T-helper 1 cell (primary cell): ENCODE data around the gene OR3A1.
"Not testable (repeated sequence)": the region's sequence is repeated elsewhere in the genome, so short reads cannot be mapped to it uniquely, and the experiment has no call there.

Experiments used
- DNase-seq, 5 donors: peaks; one replicate each; pipeline ENCODE4 v3.0.0-alpha.2; 2012 to 2020
- total RNA-seq, 4 donors: gene quantifications; one replicate each; lab custom pipeline; 2026; lab: John Stamatoyannopoulos, UW

Gene OR3A1, protein sequence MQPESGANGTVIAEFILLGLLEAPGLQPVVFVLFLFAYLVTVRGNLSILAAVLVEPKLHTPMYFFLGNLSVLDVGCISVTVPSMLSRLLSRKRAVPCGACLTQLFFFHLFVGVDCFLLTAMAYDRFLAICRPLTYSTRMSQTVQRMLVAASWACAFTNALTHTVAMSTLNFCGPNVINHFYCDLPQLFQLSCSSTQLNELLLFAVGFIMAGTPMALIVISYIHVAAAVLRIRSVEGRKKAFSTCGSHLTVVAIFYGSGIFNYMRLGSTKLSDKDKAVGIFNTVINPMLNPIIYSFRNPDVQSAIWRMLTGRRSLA
- 0 to 0.62 (median 0.15) reads per million in 4 donors for total RNA-seq

DNA sequence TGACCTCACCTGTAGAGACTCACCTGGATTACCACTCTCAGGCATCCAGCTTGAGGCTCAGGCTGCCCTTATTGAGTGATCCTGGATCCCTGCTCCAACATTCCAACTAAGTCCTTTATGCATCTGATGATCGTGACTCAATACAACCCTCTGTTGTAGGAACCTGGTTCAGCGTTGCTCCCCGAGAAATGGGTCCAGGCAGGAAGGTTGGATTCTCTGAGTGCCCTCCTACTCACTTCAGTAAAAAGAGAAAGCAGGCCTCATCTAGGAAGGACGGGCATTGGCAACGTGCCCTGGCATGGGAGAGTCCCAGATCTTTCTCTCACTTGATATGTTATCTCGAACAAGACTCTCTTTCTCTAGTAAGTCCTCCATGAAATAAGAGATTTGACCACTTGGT lies at the start of gene OR3A1:
Gene OR3A1 (minus strand): TSS at position 101 of the 400 bp plus-strand sequence. CDS start 5,778 bp downstream, outside the sequence.
- DNase-seq, result no peak

DNA sequence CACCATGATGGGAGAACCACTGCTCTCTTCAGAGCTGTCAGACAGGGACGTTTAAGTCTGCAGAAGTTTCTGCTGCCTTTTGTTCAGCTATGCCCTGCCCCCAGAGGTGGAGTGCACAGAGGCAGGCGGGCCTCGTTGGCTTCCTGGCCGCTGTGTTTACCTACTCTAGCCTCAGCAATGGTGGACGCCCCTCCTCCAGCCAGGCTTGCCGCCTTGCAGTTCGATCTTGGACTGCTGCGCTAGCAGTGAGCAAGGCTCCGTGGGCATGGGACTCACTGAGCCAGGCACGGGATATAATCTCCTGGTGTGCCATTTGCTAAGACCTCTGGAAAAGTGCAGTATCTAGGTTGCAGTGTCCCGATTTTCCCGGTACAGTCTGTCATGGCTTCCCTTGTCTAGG lies 44.6 kb upstream of the OR3A1 start:
- not testable (repeated sequence) for DNase-seq

DNA sequence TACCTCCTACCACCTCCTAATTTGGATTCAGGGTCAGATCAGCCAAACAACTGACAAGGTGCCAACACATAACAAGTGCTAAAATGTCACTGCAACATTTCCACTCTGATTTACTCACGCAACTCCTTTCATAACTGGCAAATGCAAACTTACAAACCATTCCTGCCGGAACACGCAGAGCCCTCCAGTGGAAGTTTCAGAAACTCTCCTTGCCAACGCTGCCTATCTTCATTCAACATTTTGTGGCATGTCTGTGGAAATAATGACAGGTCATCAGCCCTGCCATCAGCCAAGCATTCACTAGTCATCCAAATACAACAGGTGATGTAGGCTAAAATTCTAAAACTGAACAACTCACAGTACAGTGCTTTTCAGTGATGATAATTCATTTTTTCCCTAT lies 37.7 kb upstream of the OR3A1 start:
- no peak for DNase-seq

DNA sequence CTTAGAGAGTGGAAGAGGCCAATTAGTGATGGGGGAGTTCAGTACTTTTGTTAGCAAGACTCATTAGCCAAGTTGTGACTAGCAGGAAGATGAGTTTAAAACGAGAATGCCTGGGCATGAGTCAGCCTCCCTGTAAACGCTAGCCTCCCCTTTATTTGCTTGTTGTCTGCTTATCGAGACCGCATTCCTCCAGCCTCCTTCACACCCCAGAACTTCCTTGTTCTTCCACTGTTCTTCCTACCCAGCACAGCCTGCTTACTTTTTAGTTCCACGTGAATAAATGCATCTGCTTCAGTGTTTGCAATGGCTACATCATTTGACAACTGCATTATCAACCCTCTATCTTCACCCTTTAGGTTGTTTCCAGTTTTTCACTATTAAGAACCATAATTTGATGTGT lies 20.2 kb upstream of the OR3A1 start:
- DNase-seq, result no peak

DNA sequence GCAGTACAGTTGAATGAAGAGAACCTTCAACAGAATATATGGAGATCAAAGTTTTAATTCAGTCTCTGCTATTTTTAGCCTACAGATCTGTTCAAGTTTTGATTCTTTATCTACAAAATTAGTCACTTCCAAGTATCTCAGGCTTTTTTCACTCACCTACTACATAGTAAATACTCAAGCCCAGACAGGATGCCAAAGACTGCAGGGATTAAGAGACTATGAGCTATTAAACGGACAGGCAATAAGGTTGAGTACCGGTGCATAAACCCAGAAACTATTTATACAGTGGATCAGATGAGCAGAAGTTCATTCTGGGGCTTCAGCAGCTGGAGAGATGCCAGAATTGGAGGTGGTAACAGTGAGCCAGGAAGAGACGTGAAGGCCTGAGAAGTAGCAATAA lies 18.7 kb upstream of the OR3A1 start:
- DNase-seq, result no peak

DNA sequence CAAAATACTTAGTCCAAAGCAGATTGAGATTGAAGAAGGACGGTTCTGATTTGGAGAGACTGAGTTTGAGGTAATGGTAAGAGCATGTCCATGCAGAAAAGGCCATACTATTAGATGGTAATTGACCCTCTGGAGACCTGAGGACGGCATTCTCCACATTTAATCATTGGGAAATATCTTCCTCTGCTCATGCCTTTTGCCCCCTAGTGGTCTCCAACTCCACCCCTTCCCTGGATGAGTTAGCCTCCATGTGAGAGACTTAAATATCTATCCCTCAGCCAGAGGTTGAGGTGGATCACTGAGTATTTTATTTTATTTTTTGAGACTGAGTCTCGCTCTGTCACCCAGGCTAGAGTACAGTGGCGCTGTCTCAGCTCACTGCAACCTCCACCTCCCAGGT lies 10.4 kb upstream of the OR3A1 start:
- no peak for DNase-seq

DNA sequence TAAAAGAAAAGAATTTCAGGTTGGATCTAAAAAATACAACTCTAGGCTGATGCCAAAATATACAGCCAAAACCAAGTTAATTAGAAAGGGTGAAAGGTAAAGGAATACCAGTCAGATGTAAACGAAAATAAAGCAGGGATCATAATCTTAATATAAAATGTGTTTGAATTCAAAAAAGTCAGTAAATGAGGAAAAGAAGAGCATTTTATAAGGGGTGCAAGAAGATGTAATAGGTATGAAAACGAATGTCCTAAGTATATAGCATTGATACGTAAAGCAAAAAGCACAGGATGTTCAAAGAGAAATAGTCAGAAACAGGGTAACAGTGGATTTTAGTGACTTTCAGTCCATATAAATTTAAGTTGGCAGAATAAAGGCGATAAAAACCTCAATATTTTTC lies 2.5 kb downstream of the OR3A1 start:
- no peak for DNase-seq

DNA sequence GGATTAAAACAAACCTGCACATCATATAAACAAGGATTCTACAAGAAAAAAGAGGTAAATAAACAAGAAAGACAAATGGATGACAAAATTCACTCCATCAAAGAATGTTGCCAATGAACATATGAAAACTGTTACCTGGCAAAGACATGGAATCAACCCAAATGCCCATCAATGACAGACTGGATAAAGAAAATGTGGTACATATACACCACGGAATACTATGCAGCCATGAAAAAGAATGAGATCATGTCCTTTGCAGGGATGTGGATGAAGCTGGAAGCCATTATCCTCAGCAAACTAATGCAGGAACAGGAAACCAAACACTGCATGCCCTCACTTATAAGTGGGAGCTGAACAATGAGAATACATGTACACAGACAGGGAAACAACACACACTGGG lies 4.6 kb downstream of the OR3A1 start:
- not testable (repeated sequence) for DNase-seq

DNA sequence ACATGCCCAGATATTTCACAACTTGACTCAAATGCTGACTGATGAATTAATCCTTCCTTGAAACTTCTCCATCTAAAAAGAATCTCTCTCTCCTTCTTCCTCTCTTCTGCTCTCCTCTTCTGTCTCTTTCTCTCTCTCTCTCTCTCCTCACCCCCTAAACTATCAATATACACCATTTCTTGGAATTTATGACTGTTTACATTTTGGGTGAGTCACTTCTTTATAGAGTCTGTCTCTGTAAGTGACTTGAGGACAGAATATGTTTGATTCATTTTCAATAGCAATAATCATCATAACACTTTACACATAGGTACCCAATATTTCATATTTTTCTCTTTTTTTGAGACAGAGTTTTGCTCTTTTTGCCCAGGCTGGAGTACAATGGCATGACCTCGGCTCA lies 15.3 kb downstream of the OR3A1 start:
- no peak for DNase-seq

DNA sequence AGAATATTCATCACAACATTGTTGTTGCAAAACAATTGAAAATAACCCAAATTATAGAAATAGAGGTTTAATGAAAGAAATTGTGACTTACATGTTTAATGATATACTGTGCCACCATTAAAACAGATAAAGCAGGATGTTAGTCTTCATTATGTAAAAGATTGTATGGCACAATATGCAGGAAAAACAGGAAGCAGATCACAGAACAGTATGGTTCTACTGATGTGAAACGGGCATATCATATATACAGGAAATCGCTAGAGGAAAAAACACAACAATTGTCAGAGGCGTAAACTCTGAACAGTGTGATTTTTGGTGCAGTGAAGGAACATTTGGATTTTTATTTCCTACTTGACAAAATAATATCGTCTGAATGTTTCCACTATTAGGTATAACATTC lies 22.0 kb downstream of the OR3A1 start:
- DNase-seq, result no peak

DNA sequence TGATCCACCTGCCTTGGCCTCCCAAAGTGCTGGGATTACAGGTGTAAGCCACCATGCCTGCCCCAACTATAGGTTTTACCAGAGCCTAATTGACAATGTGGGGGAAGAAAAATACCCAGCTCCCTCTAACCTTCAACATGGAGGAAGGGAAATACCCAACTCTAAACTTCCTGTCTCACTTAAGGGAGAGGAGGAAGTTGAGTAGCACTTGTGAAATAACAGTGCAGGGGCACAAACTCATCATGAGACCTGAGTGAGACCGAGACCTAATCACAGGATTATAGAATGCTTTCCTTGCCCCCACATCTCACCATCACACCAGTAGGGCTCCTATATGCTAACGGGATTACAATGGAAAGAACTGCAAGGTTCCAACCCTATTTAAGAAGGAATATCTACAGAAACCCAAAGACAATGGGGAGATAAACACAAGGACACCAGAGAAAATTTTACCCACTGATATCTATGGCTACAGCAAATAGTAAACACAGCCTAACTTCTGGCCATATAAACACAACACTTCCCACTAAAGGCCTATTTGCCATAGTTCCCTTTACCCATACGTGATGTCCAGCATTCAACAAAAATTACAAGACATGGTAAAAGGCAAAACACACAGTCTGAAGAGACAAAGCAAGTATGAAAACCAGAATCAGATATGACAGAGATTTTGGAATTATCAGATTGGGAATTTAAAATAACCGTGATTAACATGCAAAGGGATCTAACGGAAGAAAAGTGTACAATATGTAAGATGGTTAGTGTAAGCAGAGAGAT lies 26.9 kb downstream of the OR3A1 start:
- DNase-seq, result no peak

DNA sequence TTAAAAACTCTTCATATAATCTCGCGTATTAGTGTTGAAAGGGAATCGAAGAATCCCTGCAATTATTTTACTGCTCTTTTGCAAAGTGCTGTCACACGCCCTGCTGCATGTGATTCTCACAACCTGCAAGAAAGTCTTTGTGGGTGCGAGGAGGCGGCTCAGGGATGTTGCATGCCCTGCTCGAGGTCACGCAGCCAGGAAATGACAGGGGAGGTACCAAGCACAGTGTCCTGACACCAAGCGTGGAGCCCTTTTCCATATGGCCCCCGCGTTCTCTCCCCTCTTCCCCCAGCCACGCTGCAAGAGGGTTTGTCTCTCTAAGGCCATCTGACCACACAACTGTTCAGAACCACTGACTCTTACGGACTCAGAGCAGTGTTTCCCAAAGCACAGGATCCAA lies 37.6 kb downstream of the OR3A1 start:
- DNase-seq, result no peak

DNA sequence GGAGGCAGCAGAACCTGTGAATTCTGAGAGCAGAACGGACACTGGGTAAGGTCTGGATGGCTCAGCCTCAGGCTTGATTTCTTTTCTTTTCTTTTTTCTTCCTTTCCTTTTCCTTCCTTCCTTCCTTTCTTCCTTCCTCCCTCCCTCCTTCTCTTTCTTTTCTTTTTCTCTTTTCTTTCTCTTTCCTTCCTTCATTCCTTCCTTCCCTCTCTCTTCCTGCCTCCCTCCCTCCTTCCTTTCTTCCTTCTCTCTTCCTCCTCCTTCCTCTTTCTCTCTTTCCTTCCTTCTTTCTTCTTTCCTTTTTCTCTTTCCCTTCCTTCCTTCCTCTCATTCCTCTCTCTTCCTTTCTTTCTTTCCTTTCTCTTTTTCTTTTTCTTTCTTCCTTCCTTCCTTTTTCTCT lies 38.0 kb downstream of the OR3A1 start:
- no peak for DNase-seq

DNA sequence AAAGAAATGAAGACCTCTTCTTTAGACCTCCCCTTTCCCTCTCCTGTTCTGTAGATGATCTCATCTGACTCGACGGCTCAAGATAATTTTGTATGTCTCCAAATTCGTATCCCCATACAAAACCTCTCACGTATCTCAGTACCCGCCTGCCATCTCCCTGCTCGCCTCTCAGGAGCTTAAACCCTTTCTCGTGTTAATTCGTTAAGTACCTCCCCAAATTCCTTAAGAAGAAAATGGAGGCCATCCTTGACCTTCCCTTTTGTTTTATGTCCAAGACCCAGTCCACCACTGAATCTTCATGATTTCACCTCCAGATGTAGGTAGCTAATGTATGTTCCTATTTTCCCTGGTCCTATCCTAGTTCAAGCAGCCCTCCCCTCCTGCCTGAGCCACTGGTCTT lies 41.6 kb downstream of the OR3A1 start:
- DNase-seq, result no peak

DNA sequence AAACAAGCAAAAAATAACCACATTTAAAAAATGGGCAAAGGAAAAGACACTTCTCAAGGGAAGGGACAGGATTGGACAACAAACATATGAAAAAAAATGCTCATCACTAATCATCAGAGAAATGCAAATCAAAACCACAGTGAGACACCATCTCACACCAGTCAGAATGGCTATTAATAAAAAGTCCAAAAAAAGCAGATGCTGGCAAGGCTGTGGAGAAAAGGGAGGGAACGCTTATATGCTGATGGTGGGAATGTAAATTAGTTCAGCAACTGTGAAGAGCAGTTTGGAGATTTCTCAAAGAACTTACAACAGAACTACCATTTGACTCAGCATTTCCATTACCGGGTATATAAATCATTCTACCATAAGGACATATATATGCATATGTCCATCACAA lies 49.1 kb downstream of the OR3A1 start:
- not testable (repeated sequence) for DNase-seq

DNA sequence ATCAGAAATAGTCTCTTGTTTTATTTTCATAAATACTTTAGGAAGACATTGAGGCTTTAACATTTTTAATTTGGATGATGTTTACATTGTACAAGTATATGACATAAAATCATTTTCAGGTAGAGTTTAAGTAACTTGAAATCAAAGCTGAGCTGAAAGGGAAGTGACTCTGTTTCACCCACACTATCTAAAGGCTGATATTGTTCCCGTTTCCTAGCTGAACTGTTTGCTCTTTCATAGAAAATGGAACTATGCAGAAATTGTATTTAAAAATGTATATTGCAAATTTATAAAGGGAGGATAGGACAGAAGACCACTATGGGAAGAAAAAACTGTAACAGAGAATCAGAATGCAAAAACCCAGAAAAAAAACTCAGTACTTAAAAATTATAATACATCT lies 53.3 kb downstream of the OR3A1 start:
- DNase-seq, result not testable (repeated sequence)

DNA sequence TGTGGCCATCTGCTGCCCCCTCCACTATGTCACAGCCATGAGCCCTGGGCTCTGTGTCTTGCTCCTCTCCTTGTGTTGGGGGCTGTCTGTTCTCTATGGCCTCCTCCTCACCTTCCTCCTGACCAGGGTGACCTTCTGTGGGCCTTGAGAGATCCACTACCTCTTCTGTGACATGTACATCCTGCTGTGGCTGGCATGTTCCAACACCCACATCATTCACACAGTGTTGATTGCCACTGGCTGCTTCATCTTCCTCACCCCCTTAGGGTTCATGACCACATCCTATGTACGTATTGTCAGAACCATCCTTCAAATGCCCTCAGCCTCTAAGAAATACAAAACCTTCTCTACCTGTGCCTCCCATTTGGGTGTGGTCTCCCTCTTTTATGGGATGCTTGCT lies 57.1 kb downstream of the OR3A1 start:
- not testable (repeated sequence) for DNase-seq
